Loucy (cell line): Measurements from ENCODE around the gene CAMTA1.

Source experiments
- CTCF ChIP-seq: fragments of 200-600 bp; sonication (generic); conservative IDR thresholded peaks from 2 replicates; pipeline ENCODE4 v1.5.1; 2014; ENCODE audit warnings: mild to moderate bottlenecking, antibody characterized with exemption, low read length
- EZH2phosphoT487 ChIP-seq: fragments of 200-600 bp; IDR thresholded peaks from 2 replicates; pipeline ENCODE4 v1.6.1; 2018; ENCODE audit warnings: antibody characterized with exemption, mild to moderate bottlenecking, moderate library complexity, borderline replicate concordance

DNA sequence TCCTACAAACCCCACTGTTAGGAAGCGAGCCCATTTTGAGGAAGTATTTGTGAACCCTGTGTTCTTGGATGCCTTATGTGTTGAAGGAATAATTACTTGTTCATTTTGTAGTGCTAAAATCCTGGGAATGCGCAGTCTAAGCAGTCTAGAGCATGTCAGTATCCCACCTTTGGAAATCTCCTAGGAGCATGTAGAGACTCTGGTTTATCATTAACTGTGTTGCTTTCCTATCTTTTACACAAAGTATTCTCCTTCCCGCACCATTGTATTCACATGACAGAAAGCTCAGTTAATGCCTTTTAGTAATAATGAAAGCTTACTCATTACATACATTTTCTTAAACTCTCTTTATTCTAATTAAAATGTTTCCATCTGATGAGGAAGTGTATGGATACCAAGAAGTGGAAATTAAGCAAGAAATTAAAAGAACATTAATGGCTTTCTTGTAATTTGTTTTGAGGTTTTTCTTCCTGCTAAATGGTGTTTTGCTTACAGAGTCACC is 99.4 kb downstream of the CAMTA1 start:
- no peak for TF ChIP-seq CTCF
- TF ChIP-seq EZH2phosphoT487: no peak
